Measurements from ENCODE around the gene TRMT61A. TPM values are rescaled to one million over a fixed set of nuclear protein-coding genes. Genes with fewer than 3 reads are reported as not detected.

TRMT61A gene
- total and polyA plus RNA-seq, 2 of the 4 experiments (the other 2 are of a cell fraction) = 5.7 to 16.2 TPM

DNA sequence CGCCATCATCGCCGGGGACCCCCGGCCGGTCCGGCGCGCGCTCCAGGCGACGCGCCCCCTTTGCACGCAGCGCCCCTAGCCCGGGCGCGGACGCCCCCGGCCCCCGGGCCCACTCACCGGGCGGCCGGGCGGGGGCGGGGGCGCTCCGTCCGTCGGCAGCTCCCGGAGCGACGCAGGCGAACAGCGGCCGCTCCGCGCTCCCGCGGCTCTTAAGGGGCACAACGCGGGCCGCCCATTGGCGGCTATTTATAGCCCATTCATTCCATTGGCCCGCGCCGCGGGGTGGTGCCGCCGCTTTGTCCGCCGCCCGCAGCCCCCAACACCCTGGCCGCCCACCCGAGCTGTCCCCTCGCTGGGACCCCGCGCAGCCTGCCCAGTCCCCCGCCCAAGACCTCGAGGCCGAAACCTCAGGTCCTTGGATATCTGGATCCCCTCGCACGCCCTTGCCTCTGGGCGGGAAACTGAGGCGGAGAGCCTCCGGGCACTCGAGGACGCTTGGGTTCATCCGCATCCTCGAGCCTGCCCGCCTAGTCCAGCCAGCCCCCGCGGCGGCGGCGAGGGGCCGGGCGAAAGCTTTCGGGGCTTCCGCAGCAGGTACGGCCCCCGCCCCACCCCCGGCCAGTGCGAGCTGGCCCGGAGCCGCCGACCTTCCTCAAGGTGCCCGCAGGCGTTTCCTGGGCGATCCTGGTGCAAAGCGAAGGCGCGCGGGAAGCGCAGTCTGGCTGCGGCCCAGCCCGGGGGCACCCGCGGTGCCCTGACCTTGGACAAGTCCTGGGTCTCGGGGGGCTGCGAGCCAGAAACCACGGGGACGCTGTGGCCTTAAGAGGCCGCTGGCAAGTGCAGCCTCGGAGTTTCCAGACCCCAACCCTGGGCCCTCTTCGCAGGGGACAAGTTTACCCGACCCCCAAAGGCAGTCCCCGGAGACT, 6.1 kb upstream of the TRMT61A start, which contains the start of gene CKB:
Gene CKB, minus strand, starts transcription at position 182 of the 926 bp plus-strand sequence. CDS start 337 bp downstream, outside the sequence.
- Histone ChIP-seq H4K20me1 (ENCODE audit: insufficient read depth, low read length) (peaks cover 11% of the 10 kb centered on the region), H2AK9ac (replicated peaks; ENCODE audit: low read depth, low read length, poor library complexity) (peak within 1 kb of the TSS; percentile 44), H3K79me1 (ENCODE audit: low read depth in 1 of 2, low read length in 2 of 2) (peaks cover 0 to 5% of the 10 kb centered on the region in 2 experiments; a peak in 1 of 4 replicates), H3K9me1 (ENCODE audit: insufficient read depth, low read length) (no peaks in the 10 kb centered on the region; the same call in 1 of the 2 replicates), H4K91ac (ENCODE audit: insufficient read depth, low read depth, low read length) (no peak within 1 kb of the TSS), H3K4ac (ENCODE audit: low read depth, low read length) (peak within 1 kb of the TSS; percentile 18; the same call in 1 of the 2 replicates), H3K9ac (ENCODE audit: low read depth, low read length) (no peak within 1 kb of the TSS), H3K4me3 (ENCODE audit: insufficient read depth, low read depth, low read length) (peak within 1 kb of the TSS; percentile 59), H3K23ac (ENCODE audit: low read depth, low read length) (peak within 1 kb of the TSS; percentile 20; the same call in 1 of the 2 replicates), H3K27ac (ENCODE audit: insufficient read depth, low read length) (no peak within 1 kb of the TSS), H3K9me3 (ENCODE audit: control insufficient read depth, insufficient read depth, low read length) (no peaks in the 10 kb centered on the region), H3K56ac (ENCODE audit: extremely low read depth, insufficient read depth, low read length) (no peak within 1 kb of the TSS), H2BK20ac (ENCODE audit: low read depth, low read length) (no peak within 1 kb of the TSS), H2AK5ac (ENCODE audit: low read depth, low read length) (0 out of 2 replicates have a peak within 1 kb of the TSS, but pooled peaks have one; percentile 56), H3K18ac (ENCODE audit: low read depth, low read length) (no peak within 1 kb of the TSS), H4K5ac (ENCODE audit: low read depth, low read length) (no peak within 1 kb of the TSS), H2AFZ (replicated peaks; ENCODE audit: low read length, poor library complexity) (peak within 1 kb of the TSS; percentile 88), H2BK120ac (ENCODE audit: low read depth, low read length) (no peak within 1 kb of the TSS), H2BK15ac (ENCODE audit: low read depth, low read length) (no peak within 1 kb of the TSS), H2BK5ac (ENCODE audit: low read depth, low read length, poor library complexity, severe bottlenecking) (no peak within 1 kb of the TSS), H3K4me1 (ENCODE audit: control insufficient read depth, insufficient read depth, low read length) (peaks cover 17% of the 10 kb centered on the region), H3K27me3 (ENCODE audit: control insufficient read depth, insufficient read depth, low read length) (peaks cover 15% of the 10 kb centered on the region), H3K14ac (replicated peaks; ENCODE audit: low read depth, low read length) (no peak within 1 kb of the TSS), H3K36me3 (ENCODE audit: control insufficient read depth, insufficient read depth, low read length) (no peaks in the 10 kb centered on the region), H3K4me2 (ENCODE audit: low read depth, low read length) (peak within 1 kb of the TSS; percentile 99), H4K8ac (ENCODE audit: low read depth in 2 of 2, low read length in 2 of 2) (no peak within 1 kb of the TSS)
- dilution Hi-C loops (cut with HindIII; ENCODE audit: low sequenced_read_pairs, unreplicated experiment) = no loop called here
- intact Hi-C loops (cut with micrococcal nuclease) = no loop called here
- TF ChIP-seq POLR2A (IDR thresholded peaks at IDR 0.05; ENCODE audit: low read depth, low read length) = peak; percentile 88
- no peak for TF ChIP-seq RCOR1 (IDR thresholded peaks at IDR 0.05; ENCODE audit: insufficient replicate concordance, low read length)
- POLR2A ChIA-PET (ENCODE audit: unreplicated experiment) = no interaction called here
- in situ Hi-C loops (cut with MboI; ENCODE audit: low sequenced_read_pairs) = no loop called here
- DNase-seq (peak; percentile 45), ATAC-seq (ENCODE audit: low read depth) (peak; percentile 45)
- CTCF ChIA-PET = no interaction called here
- WGBS, 2 experiments (ENCODE audit: extremely low coverage in 2 of 2, insufficient read length in 1 of 2) = 2% methylated on average over 64 of the region's 107 CpGs; no CpG with 5 or more reads in 1 of the 2 experiments
- BruUV-seq (replicated peaks) = no TSS peak
